Ishikawa (cell line): Measurements from ENCODE around the gene RND2.

ENCODE experiments used
- CEBPB ChIP-seq: IDR thresholded peaks from 2 replicates; pipeline ENCODE4 v1.6.1; 2012
- CREB1 ChIP-seq: IDR thresholded peaks from 2 replicates; pipeline ENCODE4 v1.6.1; 2012; ENCODE audit warnings: low read depth
- EGR1 ChIP-seq: IDR thresholded peaks from 2 replicates; pipeline ENCODE4 v1.6.1; 2012
- EP300 ChIP-seq: IDR thresholded peaks from 2 replicates; pipeline ENCODE4 v1.6.1; 2012; ENCODE audit warnings: borderline replicate concordance
- FOXM1 ChIP-seq: IDR thresholded peaks from 2 replicates; pipeline ENCODE4 v1.6.1; 2012; ENCODE audit warnings: low read depth, borderline replicate concordance
- NFIC ChIP-seq: IDR thresholded peaks from 2 replicates; pipeline ENCODE4 v1.6.1; 2012
- RAD21 ChIP-seq: IDR thresholded peaks from 2 replicates; pipeline ENCODE4 v1.6.1; 2012; ENCODE audit warnings: low read depth
- TAF1 ChIP-seq: IDR thresholded peaks from 2 replicates; pipeline ENCODE4 v1.6.1; 2012; ENCODE audit warnings: low read depth, mild to moderate bottlenecking
- TCF12 ChIP-seq: IDR thresholded peaks from 2 replicates; pipeline ENCODE4 v1.6.1; 2012; ENCODE audit warnings: low read depth
- TEAD4 ChIP-seq: IDR thresholded peaks from 2 replicates; pipeline ENCODE4 v1.6.1; 2012
- YY1 ChIP-seq: IDR thresholded peaks from 2 replicates; pipeline ENCODE4 v1.6.1; 2012; ENCODE audit warnings: low read depth
- ZBTB7A ChIP-seq: IDR thresholded peaks from 2 replicates; pipeline ENCODE4 v1.6.1; 2012; ENCODE audit warnings: low read depth
- TF ChIP-seq, protein P1 (sequence below): IDR thresholded peaks from 2 replicates; pipeline ENCODE4 v1.6.1; 2012
- TF ChIP-seq, protein P2 (sequence below): IDR thresholded peaks from 2 replicates; pipeline ENCODE4 v1.6.1; 2012; ENCODE audit warnings: low read depth, mild to moderate bottlenecking
- TF ChIP-seq, protein P3 (sequence below): IDR thresholded peaks from 2 replicates; pipeline ENCODE4 v1.6.1; 2012

Gene RND2

DNA sequence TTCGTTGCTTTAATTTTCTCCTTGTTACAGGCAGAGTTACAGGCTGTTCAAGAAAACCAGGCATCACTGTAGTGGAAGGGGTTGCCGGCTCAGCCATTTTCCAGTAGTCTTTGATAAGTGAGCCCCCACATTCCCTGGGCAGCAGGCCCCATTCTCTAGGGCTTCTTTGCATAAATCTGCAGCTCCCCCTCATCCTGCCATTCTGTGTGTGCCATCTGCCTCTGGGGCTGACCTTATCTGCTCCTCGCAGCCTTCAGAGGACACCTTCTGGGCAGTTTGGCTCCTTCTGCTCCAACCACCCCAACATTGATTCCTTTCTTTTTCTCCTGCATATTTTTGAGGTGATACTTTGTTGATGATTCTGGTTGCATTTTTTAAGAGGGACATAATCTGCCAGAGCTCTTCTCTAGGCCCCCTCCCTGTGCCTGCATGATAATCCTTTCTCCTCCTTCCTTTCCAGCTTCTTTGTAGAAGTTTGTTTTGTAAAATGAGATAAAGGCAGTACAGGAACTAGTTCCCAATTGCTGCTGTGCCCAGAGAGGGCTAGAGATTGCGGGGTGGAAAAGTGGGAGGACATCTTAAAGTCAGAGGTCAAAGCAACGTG lies 17.1 kb downstream of the RND2 start:
- TF ChIP-seq TAF1 = no peak
- TF ChIP-seq CEBPB = no peak
- TF ChIP-seq EP300 = no peak
- TF ChIP-seq, protein P1, sequence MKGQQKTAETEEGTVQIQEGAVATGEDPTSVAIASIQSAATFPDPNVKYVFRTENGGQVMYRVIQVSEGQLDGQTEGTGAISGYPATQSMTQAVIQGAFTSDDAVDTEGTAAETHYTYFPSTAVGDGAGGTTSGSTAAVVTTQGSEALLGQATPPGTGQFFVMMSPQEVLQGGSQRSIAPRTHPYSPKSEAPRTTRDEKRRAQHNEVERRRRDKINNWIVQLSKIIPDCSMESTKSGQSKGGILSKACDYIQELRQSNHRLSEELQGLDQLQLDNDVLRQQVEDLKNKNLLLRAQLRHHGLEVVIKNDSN = no peak
- TF ChIP-seq, protein P2, sequence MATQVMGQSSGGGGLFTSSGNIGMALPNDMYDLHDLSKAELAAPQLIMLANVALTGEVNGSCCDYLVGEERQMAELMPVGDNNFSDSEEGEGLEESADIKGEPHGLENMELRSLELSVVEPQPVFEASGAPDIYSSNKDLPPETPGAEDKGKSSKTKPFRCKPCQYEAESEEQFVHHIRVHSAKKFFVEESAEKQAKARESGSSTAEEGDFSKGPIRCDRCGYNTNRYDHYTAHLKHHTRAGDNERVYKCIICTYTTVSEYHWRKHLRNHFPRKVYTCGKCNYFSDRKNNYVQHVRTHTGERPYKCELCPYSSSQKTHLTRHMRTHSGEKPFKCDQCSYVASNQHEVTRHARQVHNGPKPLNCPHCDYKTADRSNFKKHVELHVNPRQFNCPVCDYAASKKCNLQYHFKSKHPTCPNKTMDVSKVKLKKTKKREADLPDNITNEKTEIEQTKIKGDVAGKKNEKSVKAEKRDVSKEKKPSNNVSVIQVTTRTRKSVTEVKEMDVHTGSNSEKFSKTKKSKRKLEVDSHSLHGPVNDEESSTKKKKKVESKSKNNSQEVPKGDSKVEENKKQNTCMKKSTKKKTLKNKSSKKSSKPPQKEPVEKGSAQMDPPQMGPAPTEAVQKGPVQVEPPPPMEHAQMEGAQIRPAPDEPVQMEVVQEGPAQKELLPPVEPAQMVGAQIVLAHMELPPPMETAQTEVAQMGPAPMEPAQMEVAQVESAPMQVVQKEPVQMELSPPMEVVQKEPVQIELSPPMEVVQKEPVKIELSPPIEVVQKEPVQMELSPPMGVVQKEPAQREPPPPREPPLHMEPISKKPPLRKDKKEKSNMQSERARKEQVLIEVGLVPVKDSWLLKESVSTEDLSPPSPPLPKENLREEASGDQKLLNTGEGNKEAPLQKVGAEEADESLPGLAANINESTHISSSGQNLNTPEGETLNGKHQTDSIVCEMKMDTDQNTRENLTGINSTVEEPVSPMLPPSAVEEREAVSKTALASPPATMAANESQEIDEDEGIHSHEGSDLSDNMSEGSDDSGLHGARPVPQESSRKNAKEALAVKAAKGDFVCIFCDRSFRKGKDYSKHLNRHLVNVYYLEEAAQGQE = no peak
- no peak for TF ChIP-seq YY1
- no peak for TF ChIP-seq EGR1
- no peak for TF ChIP-seq RAD21
- TF ChIP-seq TCF12 = no peak
- no peak for TF ChIP-seq FOXM1
- no peak for TF ChIP-seq TEAD4

DNA sequence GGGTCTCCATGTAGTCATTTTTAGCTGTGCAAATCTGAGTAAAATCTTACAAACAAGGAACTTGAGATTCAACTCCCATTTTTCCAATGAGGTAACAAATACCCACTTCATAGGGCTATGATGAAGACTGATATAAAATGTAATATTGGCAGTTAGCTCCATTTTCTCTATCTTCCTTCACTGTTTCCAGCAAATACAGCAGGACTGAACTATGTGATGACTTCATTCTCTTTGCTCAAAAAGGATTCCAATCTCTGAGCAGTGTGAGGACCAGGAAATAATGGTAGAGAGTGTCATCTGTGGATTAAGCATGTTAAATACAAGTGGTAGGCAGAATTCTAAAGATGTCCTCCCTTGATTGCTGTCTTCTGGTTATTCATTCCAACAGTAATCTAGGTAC lies 18.3 kb downstream of the RND2 start:
- TF ChIP-seq NFIC = no peak
- no peak for TF ChIP-seq CEBPB
- TF ChIP-seq YY1 = no peak
- TF ChIP-seq RAD21 = no peak
- no peak for TF ChIP-seq CREB1
- no peak for TF ChIP-seq EGR1
- no peak for TF ChIP-seq TAF1
- TF ChIP-seq, protein P2 = no peak
- no peak for TF ChIP-seq ZBTB7A
- TF ChIP-seq TCF12 = no peak
- TF ChIP-seq, protein P1 = no peak
- TF ChIP-seq EP300 = no peak
- no peak for TF ChIP-seq FOXM1
- TF ChIP-seq, protein P3, sequence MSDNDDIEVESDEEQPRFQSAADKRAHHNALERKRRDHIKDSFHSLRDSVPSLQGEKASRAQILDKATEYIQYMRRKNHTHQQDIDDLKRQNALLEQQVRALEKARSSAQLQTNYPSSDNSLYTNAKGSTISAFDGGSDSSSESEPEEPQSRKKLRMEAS = no peak
- no peak for TF ChIP-seq TEAD4

DNA sequence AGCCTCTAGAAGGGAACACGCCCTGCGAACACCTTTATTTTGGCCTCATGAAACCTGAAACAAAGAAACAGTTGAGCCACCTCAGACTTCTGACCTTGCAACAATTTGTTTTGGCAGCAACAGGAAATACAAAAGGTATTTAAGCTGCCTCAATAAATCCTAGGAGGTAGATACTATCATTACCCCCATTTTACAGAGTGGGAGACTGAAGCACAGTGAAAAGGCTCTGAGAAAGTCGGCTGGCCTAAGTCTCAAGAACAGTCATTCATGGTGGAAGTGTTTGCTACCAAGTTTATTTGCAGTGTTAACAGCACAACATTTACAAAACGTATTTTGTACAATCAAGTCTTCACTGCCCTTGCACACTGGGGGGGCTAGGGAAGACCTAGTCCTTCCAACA lies 19.0 kb downstream of the RND2 start:
- TF ChIP-seq, protein P1 = no peak
- no peak for TF ChIP-seq FOXM1
- no peak for TF ChIP-seq RAD21
- TF ChIP-seq, protein P3 = no peak
- TF ChIP-seq EGR1 = no peak
- no peak for TF ChIP-seq YY1
- TF ChIP-seq TCF12 = no peak
- no peak for TF ChIP-seq CEBPB
- TF ChIP-seq EP300 = no peak
- TF ChIP-seq TAF1 = no peak
- TF ChIP-seq, protein P2 = no peak
- TF ChIP-seq NFIC = no peak
- no peak for TF ChIP-seq ZBTB7A
- no peak for TF ChIP-seq TEAD4
- no peak for TF ChIP-seq CREB1

DNA sequence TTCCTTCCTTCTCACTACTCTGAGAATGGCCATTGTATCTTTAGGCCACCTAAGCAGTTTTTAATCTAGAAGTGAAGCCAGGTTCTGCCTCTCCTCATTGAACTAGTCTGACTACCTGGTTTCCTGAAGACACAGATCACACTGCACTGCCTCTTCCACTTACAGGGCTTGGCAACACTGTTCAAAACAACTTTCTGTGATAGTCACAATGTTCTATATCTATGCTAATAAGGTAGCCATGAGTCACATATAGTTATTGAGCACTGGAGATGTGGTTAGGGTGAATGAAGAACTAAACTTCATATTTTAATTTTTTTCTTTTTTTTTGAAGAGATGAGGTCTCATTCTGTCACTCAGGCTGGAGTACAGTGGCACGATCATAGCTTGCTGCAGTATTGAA lies 26.9 kb downstream of the RND2 start:
- TF ChIP-seq CREB1 (no peak), YY1 (no peak), EP300 (no peak), RAD21 (no peak), CEBPB (no peak)
- TF ChIP-seq, protein P1 = no peak
- TF ChIP-seq, protein P2 = no peak
